ENCODE measurements around the gene MCCC2. TPM values are rescaled to one million over a fixed set of nuclear protein-coding genes. Genes with fewer than 3 reads are reported as not detected.

The MCCC2 gene
- total RNA-seq, 4 donors from 2014 or later: 17.7 to 24.2 (median 23.7) TPM

- Histone ChIP-seq H3K4me3 (no peak overlapping the region), H3K36me3 (peaks cover 0 to 15% (median 5%) of the 10 kb centered on the region in 4 donors), H3K27me3 (no peaks in the 10 kb centered on the region), H3K27ac (replicated peaks in 1 of 4) (no peak overlapping the region), H3K9me3 (no peaks in the 10 kb centered on the region), H3K4me1 (peaks cover 17 to 38% (median 26%) of the 10 kb centered on the region in 4 donors)
- WGBS: 73% methylated on average over 2 of the region's 2 CpGs
- TF ChIP-seq, protein P1, sequence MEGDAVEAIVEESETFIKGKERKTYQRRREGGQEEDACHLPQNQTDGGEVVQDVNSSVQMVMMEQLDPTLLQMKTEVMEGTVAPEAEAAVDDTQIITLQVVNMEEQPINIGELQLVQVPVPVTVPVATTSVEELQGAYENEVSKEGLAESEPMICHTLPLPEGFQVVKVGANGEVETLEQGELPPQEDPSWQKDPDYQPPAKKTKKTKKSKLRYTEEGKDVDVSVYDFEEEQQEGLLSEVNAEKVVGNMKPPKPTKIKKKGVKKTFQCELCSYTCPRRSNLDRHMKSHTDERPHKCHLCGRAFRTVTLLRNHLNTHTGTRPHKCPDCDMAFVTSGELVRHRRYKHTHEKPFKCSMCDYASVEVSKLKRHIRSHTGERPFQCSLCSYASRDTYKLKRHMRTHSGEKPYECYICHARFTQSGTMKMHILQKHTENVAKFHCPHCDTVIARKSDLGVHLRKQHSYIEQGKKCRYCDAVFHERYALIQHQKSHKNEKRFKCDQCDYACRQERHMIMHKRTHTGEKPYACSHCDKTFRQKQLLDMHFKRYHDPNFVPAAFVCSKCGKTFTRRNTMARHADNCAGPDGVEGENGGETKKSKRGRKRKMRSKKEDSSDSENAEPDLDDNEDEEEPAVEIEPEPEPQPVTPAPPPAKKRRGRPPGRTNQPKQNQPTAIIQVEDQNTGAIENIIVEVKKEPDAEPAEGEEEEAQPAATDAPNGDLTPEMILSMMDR (IDR thresholded peaks at IDR 0.05): no peak
- TF ChIP-seq EP300 (IDR thresholded peaks at IDR 0.05): no peak
- TF ChIP-seq POLR2A (IDR thresholded peaks at IDR 0.05; ENCODE audit: low read depth): no peak
- no peak for TF ChIP-seq POLR2AphosphoS5 (IDR thresholded peaks at IDR 0.05)
- intact Hi-C loops (cut with DNase I): no loop called here
- DNase-seq (ENCODE audit: extremely low spot score): no peak
These were observed 2.8 kb downstream of the MCCC2 start for GRCh38 chr5:71589903-71590302.

DNA sequence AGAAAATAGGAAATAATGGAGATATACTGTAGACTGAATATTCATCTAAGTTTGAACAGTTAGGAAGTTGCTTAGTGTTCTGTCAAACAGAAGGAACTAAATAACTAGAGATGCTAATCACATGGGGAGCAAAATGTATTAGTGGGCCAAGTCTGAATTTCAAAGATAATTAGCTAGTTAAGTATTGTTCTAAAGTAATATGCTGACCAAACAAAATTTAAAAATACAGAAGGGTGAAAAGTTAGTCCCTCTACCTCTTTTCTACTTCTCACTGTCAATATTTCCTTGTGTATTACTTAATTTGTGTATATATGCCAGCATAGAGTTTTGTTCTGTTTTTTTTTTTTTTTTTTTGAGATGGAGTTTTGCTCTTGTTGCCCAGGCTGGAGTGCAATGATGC lies 4.0 kb downstream of the MCCC2 start:
- no peak overlapping the region for H3K4me3 ChIP-seq
- intact Hi-C loops (cut with DNase I): no loop called here
- H3K36me3 ChIP-seq: peaks cover 0 to 20% (median 5%) of the 10 kb centered on the region in 4 donors
- no peak for DNase-seq (ENCODE audit: extremely low spot score)
- H3K9me3 ChIP-seq: no peaks in the 10 kb centered on the region
- H3K4me1 ChIP-seq: peaks cover 17 to 37% (median 26%) of the 10 kb centered on the region in 4 donors
- H3K27ac ChIP-seq (replicated peaks in 1 of 4): no peak overlapping the region
- no peaks in the 10 kb centered on the region for H3K27me3 ChIP-seq
- TF ChIP-seq POLR2AphosphoS5 (IDR thresholded peaks at IDR 0.05) (no peak), EP300 (IDR thresholded peaks at IDR 0.05) (no peak), POLR2A (IDR thresholded peaks at IDR 0.05; ENCODE audit: low read depth) (no peak)
- TF ChIP-seq, protein P1 (IDR thresholded peaks at IDR 0.05): no peak

GRCh38 chr5:71596169-71596568 lies 9.0 kb downstream of the MCCC2 start:
- Histone ChIP-seq H3K27ac (replicated peaks in 1 of 4) (no peak overlapping the region), H3K4me1 (peaks cover 0 to 10% (median 7%) of the 10 kb centered on the region in 4 donors), H3K27me3 (no peaks in the 10 kb centered on the region), H3K9me3 (no peaks in the 10 kb centered on the region), H3K4me3 (no peak overlapping the region), H3K36me3 (peaks cover 22 to 70% (median 52%) of the 10 kb centered on the region in 4 donors)
- TF ChIP-seq POLR2A (IDR thresholded peaks at IDR 0.05; ENCODE audit: low read depth): no peak
- intact Hi-C loops (cut with DNase I): no loop called here
- 95% methylated on average over 4 of the region's 4 CpGs for WGBS
- no peak for DNase-seq (ENCODE audit: extremely low spot score)

GRCh38 chr5:71597001-71597400 lies 9.9 kb downstream of the MCCC2 start:
- no peak overlapping the region for H3K27ac ChIP-seq (replicated peaks in 1 of 4)
- no peaks in the 10 kb centered on the region for H3K9me3 ChIP-seq
- H3K27me3 ChIP-seq: no peaks in the 10 kb centered on the region
- no peak for DNase-seq (ENCODE audit: extremely low spot score)
- peaks cover 29 to 77% (median 52%) of the 10 kb centered on the region in 4 donors for H3K36me3 ChIP-seq
- no peak overlapping the region for H3K4me3 ChIP-seq
- intact Hi-C loops (cut with DNase I): no loop called here
- WGBS: 100% methylated on average over 1 of the region's 1 CpG
- H3K4me1 ChIP-seq: peaks cover 0 to 11% (median 7%) of the 10 kb centered on the region in 4 donors
- no peak for TF ChIP-seq EP300 (IDR thresholded peaks at IDR 0.05)
- no peak for TF ChIP-seq POLR2A (IDR thresholded peaks at IDR 0.05; ENCODE audit: low read depth)
- TF ChIP-seq, protein P1 (IDR thresholded peaks at IDR 0.05): no peak
- no peak for TF ChIP-seq POLR2AphosphoS5 (IDR thresholded peaks at IDR 0.05)

DNA sequence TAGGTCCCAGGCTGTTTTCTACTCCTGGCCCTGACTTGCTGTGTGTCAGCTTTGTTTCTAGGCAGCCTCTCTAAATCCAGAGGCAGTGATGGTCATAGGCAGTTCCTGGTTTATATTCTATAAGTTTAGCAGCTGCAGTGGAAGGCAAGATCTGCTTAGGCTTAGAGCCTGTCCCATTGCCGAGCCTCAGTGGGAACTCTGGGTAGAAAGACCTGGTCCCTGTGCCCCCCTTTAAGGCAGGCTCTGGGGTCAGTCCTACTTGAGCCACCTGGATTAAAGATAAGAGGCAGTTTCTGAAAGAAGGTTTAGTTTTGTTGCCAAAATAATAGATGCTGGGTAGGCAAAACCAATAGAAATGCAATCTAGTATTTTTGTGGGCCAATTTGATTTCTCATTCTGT lies 13.6 kb downstream of the MCCC2 start:
- Histone ChIP-seq H3K27me3 (no peaks in the 10 kb centered on the region), H3K27ac (replicated peaks in 1 of 4) (no peak overlapping the region), H3K4me3 (no peak overlapping the region), H3K9me3 (no peaks in the 10 kb centered on the region), H3K36me3 (peaks cover 49 to 86% (median 65%) of the 10 kb centered on the region in 4 donors), H3K4me1 (peaks cover 0 to 11% (median 7%) of the 10 kb centered on the region in 4 donors)
- DNase-seq (ENCODE audit: extremely low spot score): no peak
- TF ChIP-seq, protein P1 (IDR thresholded peaks at IDR 0.05): no peak
- intact Hi-C loops (cut with DNase I): no loop called here
- WGBS: 100% methylated on average over 1 of the region's 1 CpG
